HUES48 (cell line): Measurements from ENCODE around the gene GRK3.

Experiments
- H3K27ac ChIP-seq: one replicate; pipeline ENCODE4 v1.7.0; 2013; ENCODE audit warnings: low read depth, low read length, inconsistent platforms
- H3K27me3 ChIP-seq: 2 replicates; pipeline ENCODE4 v1.6.1; 2013; ENCODE audit warnings: mild to moderate bottlenecking, low read length; ENCODE audit not compliant: control insufficient read depth, insufficient read depth
- H3K36me3 ChIP-seq: 2 replicates; pipeline ENCODE4 v1.6.1; 2013; ENCODE audit warnings: low read length; ENCODE audit not compliant: control insufficient read depth, insufficient read depth
- H3K4me1 ChIP-seq: 2 replicates; pipeline ENCODE4 v1.6.1; 2013; ENCODE audit warnings: mild to moderate bottlenecking, low read length; ENCODE audit not compliant: control insufficient read depth, insufficient read depth
- H3K4me3 ChIP-seq: 2 replicates; pipeline ENCODE4 v1.5.1; 2013; ENCODE audit warnings: mild to moderate bottlenecking, low read depth, low read length
- H3K9ac ChIP-seq: 2 replicates; pipeline ENCODE4 v1.6.1; 2013; ENCODE audit warnings: mild to moderate bottlenecking, low read depth, low read length, moderate library complexity
- H3K9me3 ChIP-seq: 2 replicates; pipeline ENCODE4 v1.6.1; 2013; ENCODE audit warnings: low read length; ENCODE audit not compliant: control insufficient read depth, insufficient read depth

The GRK3 gene

DNA sequence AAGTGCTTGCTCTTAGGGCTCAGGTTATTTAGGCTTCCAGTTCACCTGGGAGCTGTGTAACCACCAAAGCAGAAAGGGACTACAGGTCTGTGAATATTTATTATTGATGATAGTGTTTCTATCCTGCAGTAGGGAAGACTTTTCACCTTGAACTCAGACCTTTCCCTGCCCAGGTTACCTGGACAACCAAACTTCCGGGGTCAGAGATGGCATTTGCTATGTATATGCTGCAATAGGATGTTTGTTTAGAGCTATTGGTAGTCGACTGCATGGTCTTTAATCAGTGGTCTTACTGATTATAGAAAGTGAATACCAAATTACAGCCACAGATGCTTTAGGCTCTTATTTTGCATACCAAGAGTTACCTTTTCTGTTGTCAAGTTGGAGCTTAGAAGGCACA, 94.9 kb downstream of the GRK3 start:
- Histone ChIP-seq H3K4me1 (no peaks in the 10 kb centered on the region), H3K36me3 (no peaks in the 10 kb centered on the region), H3K27ac (no peak overlapping the region)

DNA sequence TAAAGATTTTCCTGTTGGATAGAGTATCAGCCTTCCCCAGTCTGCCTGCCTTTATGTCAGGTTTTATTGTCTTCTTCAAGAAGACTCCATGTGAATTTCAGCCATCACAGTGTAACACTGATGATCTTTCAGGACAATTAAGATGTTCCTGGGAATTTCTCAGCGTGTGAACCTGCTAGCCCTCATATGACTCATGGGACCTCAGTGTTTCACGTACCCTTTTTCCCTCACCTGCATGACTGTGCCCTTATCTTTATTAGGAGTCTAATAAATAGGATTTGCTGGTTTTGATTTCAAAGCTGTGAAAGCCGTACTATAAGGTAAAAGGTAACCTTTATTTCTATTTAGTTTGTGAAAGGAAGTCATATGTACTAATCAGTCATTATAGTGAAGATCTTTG, 95.9 kb downstream of the GRK3 start:
- Histone ChIP-seq H3K27me3 (no peaks in the 10 kb centered on the region), H3K36me3 (no peaks in the 10 kb centered on the region)

More for the DNA sequence above, 94.9 kb downstream of the GRK3 start:
- Histone ChIP-seq H3K9ac (no peak overlapping the region), H3K9me3 (no peaks in the 10 kb centered on the region), H3K4me3 (no peak overlapping the region), H3K27me3 (no peaks in the 10 kb centered on the region)

DNA sequence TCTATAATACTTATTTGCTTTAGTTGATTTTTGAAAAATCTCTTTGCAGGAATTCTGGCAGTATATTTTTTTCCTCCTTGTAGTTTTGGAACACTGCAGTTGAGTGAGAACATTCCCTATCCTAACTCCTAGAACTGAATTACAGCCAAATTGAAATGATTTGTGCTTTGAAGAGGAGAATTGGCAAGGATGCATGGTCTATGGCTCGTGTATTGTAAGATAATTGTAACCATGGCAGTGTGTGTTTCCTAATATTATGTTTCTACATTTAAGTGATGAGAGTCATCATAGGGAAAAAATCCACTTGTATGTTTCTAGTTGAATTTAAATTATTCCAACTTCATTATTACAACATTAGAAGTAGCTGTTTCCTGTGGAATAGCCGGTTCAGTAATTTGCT, 96.6 kb downstream of the GRK3 start:
- no peaks in the 10 kb centered on the region for H3K9me3 ChIP-seq
- no peak overlapping the region for H3K9ac ChIP-seq
- H3K36me3 ChIP-seq, result no peaks in the 10 kb centered on the region
- H3K27me3 ChIP-seq, result no peaks in the 10 kb centered on the region
- no peak overlapping the region for H3K4me3 ChIP-seq
- no peaks in the 10 kb centered on the region for H3K4me1 ChIP-seq
- no peak overlapping the region for H3K27ac ChIP-seq

More for the DNA sequence above, 95.9 kb downstream of the GRK3 start:
- no peak overlapping the region for H3K27ac ChIP-seq
- no peak overlapping the region for H3K9ac ChIP-seq
- no peaks in the 10 kb centered on the region for H3K4me1 ChIP-seq
- no peaks in the 10 kb centered on the region for H3K9me3 ChIP-seq
- no peak overlapping the region for H3K4me3 ChIP-seq

DNA sequence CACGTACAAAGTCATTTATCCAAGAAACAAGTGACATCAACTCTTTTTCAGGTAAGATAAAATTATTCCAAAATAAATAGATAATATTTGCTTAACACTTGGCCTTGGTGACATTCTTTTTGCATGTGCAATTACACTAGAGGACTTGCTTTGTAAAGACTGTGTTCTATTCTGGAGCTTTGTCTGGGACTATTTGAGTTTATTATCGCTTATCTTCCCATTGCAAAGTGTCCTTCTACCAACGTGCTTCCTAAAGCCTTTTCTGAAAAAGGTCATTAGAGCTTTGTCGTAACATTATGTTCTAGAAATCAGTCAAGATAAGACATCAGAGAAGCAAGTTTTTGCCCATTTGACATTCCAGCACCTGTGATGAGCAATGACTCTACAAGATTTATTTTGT, 99.2 kb downstream of the GRK3 start:
- H3K4me1 ChIP-seq, result no peaks in the 10 kb centered on the region; the same call in 1 of the 2 replicates
- no peak overlapping the region for H3K4me3 ChIP-seq
- H3K9me3 ChIP-seq, result no peaks in the 10 kb centered on the region
- no peak overlapping the region for H3K27ac ChIP-seq
- 0 out of 2 replicates have a peak, but pooled peaks cover 6% of the 10 kb centered on the region for H3K36me3 ChIP-seq
- no peaks in the 10 kb centered on the region for H3K27me3 ChIP-seq
- H3K9ac ChIP-seq, result no peak overlapping the region

DNA sequence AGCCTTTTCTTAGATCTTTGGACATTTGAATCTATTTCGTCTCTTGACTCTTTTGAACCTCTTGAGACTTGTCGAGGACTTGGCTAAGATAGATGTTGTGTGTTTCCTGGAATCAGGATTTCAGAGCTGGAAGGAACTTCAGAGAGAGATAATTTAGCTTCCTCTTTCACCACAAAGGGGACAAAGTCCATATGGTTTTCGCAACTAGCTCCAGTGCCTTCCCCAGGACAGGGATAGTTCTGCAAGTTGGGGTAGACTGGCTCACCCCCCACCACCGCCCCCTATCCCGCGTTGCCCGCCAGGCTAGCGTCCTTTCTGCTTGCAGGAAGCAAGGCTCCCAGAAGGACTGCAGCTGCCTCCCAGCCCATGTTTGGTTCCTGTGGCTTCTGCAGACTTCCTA, 101.8 kb downstream of the GRK3 start:
- H3K9ac ChIP-seq, result no peak overlapping the region
- no peak overlapping the region for H3K27ac ChIP-seq
- peaks cover 7% of the 10 kb centered on the region; the same call in 1 of the 2 replicates for H3K4me1 ChIP-seq

DNA sequence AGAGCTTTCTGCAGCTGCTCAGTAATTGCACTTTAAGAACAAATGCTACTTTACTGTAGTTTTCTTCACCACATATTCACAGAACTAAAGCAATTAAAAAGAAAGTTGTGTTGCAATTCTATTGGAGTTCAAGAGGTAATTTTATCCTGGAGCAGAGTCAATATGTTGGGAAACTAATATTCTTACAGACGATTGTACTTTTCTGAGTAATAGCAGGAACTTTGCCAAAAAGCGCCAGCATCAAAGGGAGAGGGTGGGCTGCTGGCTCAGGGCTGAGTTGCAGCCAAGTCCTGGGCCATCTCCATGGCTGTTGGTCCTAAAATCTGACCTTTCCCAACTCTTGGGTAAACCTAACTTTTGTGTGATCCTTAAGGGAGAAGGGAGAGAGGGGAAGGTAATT, 104.0 kb downstream of the GRK3 start:
- H3K36me3 ChIP-seq, result 0 out of 2 replicates have a peak, but pooled peaks cover 6% of the 10 kb centered on the region
- no peak overlapping the region for H3K27ac ChIP-seq
- H3K9me3 ChIP-seq, result no peaks in the 10 kb centered on the region
- H3K4me1 ChIP-seq, result peaks cover 12% of the 10 kb centered on the region
- no peak overlapping the region for H3K4me3 ChIP-seq
- no peak overlapping the region for H3K9ac ChIP-seq
- no peaks in the 10 kb centered on the region for H3K27me3 ChIP-seq

More for the DNA sequence above, 101.8 kb downstream of the GRK3 start:
- H3K4me3 ChIP-seq, result no peak overlapping the region
- no peaks in the 10 kb centered on the region for H3K9me3 ChIP-seq
- 0 out of 2 replicates have a peak, but pooled peaks cover 6% of the 10 kb centered on the region for H3K36me3 ChIP-seq
- H3K27me3 ChIP-seq, result no peaks in the 10 kb centered on the region

DNA sequence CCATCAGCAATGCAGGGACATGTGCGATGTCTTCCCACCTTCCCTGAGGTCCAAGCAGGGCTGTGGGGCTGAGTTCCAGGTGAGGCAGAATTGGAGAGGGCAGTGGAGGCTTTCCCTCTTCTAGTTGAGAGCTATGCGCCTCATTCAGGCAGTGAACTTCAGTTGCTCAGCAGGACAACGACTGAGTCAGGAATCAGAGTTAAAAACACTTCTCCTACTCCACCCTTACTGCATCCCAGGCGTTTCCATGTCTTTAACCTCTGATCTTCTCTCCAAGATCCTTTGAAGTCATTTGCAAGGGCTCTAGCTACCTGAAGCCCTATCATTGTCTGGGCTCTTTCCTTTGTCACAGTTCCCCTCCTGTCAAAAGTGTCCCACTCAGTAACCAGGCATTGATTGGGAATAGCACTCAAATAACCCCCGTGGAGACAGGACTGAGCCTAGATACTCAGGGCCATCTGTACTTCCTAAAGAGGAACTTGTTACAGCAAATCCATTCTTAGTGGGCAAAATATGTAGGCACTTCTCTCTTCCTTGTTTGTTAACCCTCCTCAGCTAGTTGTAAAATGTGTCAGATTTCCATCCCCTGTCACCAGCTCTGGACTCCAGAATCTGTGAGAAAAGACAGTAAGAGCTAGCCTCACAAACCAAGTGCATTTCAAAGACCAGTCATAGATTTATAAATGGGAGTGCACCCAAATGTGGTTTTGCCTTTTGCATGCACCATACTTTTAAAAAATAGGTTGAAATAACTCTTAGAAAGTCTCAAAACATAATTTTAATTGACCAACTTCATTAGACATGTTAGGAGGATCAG, 105.0 kb downstream of the GRK3 start:
- H3K9me3 ChIP-seq, result no peaks in the 10 kb centered on the region
- H3K27me3 ChIP-seq, result no peaks in the 10 kb centered on the region
- H3K4me1 ChIP-seq, result peaks cover 12% of the 10 kb centered on the region
- no peak overlapping the region for H3K9ac ChIP-seq
- H3K27ac ChIP-seq, result no peak overlapping the region
- no peak overlapping the region for H3K4me3 ChIP-seq
- 0 out of 2 replicates have a peak, but pooled peaks cover 6% of the 10 kb centered on the region for H3K36me3 ChIP-seq

DNA sequence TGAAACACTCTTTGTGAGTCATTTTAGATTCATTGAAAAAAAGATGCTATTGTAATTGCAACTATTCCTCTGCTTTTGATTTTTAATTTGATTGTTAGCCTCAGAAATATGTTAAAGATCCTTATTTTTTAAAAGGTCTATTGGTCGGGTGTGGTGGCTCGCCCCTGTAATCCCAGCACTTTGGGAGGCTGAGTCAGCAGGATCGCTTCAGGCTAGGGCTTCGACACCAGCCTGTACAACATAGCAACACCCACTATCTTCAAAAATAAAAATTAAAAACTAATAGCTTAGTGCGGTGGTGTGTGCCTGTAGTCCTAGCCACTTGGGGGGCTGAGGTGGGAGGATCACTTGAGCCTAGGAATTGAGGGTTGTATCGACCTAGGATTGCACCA, 105.6 kb downstream of the GRK3 start:
- H3K27ac ChIP-seq, result no peak overlapping the region
- H3K9me3 ChIP-seq, result no peaks in the 10 kb centered on the region
- H3K4me1 ChIP-seq, result peaks cover 15% of the 10 kb centered on the region
- H3K27me3 ChIP-seq, result no peaks in the 10 kb centered on the region
- H3K36me3 ChIP-seq, result 0 out of 2 replicates have a peak, but pooled peaks cover 6% of the 10 kb centered on the region
- no peak overlapping the region for H3K9ac ChIP-seq
- H3K4me3 ChIP-seq, result no peak overlapping the region

DNA sequence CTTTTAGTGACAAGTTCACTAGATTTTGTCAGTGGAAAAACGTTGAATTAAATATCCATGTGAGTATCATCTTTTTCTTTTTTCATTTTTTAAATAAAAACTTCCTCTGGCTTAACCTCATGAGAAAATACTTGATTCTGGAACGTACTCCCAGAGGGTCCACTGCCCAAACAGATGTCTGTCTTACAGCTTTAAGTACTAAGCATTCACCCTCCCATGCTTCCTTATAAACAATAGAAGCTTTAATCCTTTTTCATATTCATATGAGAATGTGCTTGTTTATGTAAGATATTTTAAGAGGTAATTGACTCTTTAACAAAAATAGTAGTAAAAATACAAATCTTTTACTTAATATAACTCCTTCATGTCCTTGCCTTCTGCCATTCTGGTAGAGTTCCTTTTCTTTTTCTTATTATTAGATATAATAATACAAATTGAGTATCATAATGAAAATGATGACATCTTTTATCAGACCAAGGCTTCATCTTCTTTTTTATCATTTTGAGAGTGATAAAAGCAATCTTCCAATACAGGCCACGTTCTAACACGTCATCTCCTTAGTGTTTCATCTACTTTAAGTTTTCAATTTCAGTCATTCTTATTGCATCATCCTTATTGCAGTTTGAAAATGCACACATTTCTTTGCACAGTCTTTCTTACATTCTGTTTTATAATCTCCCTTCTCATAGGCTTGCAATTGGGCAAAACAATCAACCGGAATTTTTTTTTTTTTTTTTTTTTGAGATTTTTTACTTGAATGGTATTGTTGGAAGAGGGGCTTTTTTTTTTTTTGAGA, 108.0 kb downstream of the GRK3 start:
- Histone ChIP-seq H3K36me3 (0 out of 2 replicates have a peak, but pooled peaks cover 6% of the 10 kb centered on the region), H3K27ac (no peak overlapping the region), H3K27me3 (no peaks in the 10 kb centered on the region), H3K9me3 (no peaks in the 10 kb centered on the region), H3K4me3 (no peak overlapping the region), H3K9ac (no peak overlapping the region), H3K4me1 (peaks cover 18% of the 10 kb centered on the region)

DNA sequence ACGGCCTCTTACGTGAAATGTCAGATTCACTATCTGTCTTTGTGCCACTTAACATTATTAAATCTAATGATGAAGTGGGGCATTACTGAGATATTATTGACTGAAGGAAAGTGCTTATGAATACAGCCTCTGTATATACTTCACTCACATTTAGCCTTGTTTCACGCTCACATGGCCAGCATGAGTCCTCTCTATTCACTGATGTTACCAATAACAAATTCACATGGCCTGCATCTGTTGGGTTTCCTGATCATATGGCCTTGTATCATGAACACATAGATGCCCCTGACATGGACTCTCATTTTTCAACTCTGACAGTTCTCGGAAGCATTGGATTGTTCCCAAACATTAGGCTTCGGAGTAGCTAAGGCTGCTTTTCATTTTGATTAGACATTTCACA, 109.2 kb downstream of the GRK3 start:
- no peak overlapping the region for H3K27ac ChIP-seq
- H3K4me1 ChIP-seq, result peaks cover 18% of the 10 kb centered on the region
- no peaks in the 10 kb centered on the region for H3K9me3 ChIP-seq
- H3K4me3 ChIP-seq, result no peak overlapping the region
- no peak overlapping the region for H3K9ac ChIP-seq
- H3K27me3 ChIP-seq, result no peaks in the 10 kb centered on the region
- H3K36me3 ChIP-seq, result no peaks in the 10 kb centered on the region

DNA sequence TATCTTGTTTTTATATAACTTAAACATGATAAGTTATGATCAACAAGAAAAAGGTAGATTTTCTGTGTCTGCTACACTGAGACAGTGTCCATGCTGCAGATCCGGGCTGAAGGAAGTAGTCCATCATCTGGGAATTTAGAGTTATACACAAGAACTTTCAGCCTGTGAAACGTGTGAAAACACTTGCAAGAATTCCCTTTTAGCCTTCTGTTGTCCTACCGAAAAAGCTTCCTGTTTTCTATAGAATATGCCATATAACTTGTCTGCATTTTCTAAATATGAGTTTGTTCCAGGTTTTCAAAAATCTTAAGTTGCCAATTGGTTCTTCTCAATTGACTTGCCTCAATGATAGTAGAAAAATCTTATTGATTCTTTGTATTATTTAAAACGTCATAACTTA, 113.2 kb downstream of the GRK3 start:
- H3K9ac ChIP-seq, result no peak overlapping the region
- no peaks in the 10 kb centered on the region for H3K9me3 ChIP-seq
- H3K27me3 ChIP-seq, result no peaks in the 10 kb centered on the region
- no peak overlapping the region for H3K4me3 ChIP-seq
- peaks cover 12% of the 10 kb centered on the region for H3K36me3 ChIP-seq
- no peak overlapping the region for H3K27ac ChIP-seq
- H3K4me1 ChIP-seq, result peaks cover 6% of the 10 kb centered on the region
